ENCODE data around the gene TUSC2. TPM values are rescaled to one million over a fixed set of nuclear protein-coding genes. Genes with fewer than 3 reads are reported as not detected.

The TUSC2 gene
- total RNA-seq, 1 donor from 2014 or later, result 32.9 TPM

DNA sequence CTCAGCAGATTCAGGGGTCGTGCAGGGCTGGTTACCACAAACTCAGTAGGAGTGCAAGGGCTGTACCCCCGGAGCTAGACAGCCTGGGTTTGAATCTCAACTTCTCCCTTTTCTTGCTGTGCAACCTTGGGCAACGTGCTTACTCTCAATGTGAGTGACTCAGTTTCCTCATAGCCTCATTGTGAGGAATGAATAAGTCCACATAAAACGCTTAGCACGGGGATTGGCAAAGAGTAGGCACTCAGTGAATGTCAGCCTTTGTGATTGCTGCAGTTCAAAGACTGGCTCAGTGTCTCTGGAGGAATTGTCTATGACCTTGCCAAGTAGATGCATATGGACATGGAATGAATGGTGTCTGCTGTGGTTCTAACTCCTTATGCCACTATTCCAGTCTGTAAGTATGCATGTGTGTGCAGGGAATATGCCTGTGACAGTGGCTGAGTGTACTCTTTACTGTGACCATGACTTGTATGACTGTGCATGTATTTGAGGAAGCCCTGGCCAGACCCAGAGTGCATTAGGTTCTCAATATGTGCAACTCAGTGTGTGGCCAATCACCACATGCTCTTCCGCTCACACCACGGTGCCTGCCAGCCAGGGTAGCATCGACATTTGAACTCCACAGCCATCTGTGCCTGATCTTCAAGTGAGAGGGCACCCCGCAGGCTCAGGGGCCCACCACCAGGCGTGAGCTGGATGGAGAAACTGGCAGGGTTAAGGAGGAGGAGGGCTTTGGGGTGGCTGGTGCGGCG is 27.9 kb downstream of the TUSC2 start:
- no peaks in the 10 kb centered on the region for H3K27me3 ChIP-seq (ENCODE audit: low read depth)
- DNase-seq, result peak; percentile 24
- H3K9me3 ChIP-seq (replicated peaks), result no peaks in the 10 kb centered on the region
- H3K4me3 ChIP-seq, result peak overlapping the region; percentile 77
- TF ChIP-seq, protein P1, sequence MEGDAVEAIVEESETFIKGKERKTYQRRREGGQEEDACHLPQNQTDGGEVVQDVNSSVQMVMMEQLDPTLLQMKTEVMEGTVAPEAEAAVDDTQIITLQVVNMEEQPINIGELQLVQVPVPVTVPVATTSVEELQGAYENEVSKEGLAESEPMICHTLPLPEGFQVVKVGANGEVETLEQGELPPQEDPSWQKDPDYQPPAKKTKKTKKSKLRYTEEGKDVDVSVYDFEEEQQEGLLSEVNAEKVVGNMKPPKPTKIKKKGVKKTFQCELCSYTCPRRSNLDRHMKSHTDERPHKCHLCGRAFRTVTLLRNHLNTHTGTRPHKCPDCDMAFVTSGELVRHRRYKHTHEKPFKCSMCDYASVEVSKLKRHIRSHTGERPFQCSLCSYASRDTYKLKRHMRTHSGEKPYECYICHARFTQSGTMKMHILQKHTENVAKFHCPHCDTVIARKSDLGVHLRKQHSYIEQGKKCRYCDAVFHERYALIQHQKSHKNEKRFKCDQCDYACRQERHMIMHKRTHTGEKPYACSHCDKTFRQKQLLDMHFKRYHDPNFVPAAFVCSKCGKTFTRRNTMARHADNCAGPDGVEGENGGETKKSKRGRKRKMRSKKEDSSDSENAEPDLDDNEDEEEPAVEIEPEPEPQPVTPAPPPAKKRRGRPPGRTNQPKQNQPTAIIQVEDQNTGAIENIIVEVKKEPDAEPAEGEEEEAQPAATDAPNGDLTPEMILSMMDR (IDR thresholded peaks at IDR 0.05; ENCODE audit: borderline replicate concordance), result no peak
- H3K27ac ChIP-seq (replicated peaks), result peak overlapping the region; percentile 97
- intact Hi-C loops (cut with micrococcal nuclease), result no loop called here
- peaks cover 58% of the 10 kb centered on the region for H3K4me1 ChIP-seq
- H3K36me3 ChIP-seq, result peaks cover 10% of the 10 kb centered on the region

DNA sequence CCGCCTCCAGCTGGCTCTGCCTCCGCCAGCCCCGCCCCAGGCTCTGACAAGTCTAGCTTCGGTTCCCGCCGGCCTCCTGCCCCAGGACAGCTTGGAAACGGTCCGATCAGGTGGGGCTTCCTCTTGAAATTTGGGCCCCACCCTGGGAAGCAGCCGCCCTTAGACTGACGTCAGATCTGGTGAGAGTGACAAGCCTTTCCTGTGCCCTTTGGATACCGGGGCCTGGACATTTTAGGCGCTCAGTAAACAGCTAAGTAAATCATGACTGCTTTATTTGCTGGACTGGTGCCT is 28.4 kb downstream of the TUSC2 start:
- Histone ChIP-seq H3K27me3 (ENCODE audit: low read depth) (no peaks in the 10 kb centered on the region), H3K9me3 (replicated peaks) (no peaks in the 10 kb centered on the region), H3K27ac (replicated peaks) (peak overlapping the region; percentile 97), H3K4me1 (peaks cover 58% of the 10 kb centered on the region), H3K4me3 (peak overlapping the region; percentile 77), H3K36me3 (peaks cover 10% of the 10 kb centered on the region)
- TF ChIP-seq, protein P1 (IDR thresholded peaks at IDR 0.05; ENCODE audit: borderline replicate concordance), result no peak
- DNase-seq, result no peak
- intact Hi-C loops (cut with micrococcal nuclease), result no loop called here

- peaks cover 10% of the 10 kb centered on the region for H3K36me3 ChIP-seq
- no peaks in the 10 kb centered on the region for H3K9me3 ChIP-seq (replicated peaks)
- H3K4me3 ChIP-seq, result peak within 1 kb of the TSS; percentile 77
- DNase-seq, result peak; percentile 99
- H3K4me1 ChIP-seq, result peaks cover 58% of the 10 kb centered on the region
- H3K27ac ChIP-seq (replicated peaks), result peak within 1 kb of the TSS; percentile 97
- TF ChIP-seq, protein P1 (IDR thresholded peaks at IDR 0.05; ENCODE audit: borderline replicate concordance), result peak; percentile 58
- intact Hi-C loops (cut with micrococcal nuclease), result no loop called here
- no peaks in the 10 kb centered on the region for H3K27me3 ChIP-seq (ENCODE audit: low read depth)
Measured at GRCh38 chr3:50298836-50299637, 29.0 kb downstream of the TUSC2 start, which contains the start of the genes HYAL3 and NAA80. Gene HYAL3 (minus strand): TSS chr3:50299405. CDS start chr3:50295602, 3,803 bp downstream. Gene NAA80 (minus strand): TSS chr3:50299405. CDS start chr3:50297463, 1,942 bp downstream.

GRCh38 chr3:50297896-50298725 is 29.9 kb downstream of the TUSC2 start:
- H3K4me3 ChIP-seq, result peak overlapping the region; percentile 77
- H3K9me3 ChIP-seq (replicated peaks), result no peaks in the 10 kb centered on the region
- H3K36me3 ChIP-seq, result peaks cover 10% of the 10 kb centered on the region
- no peaks in the 10 kb centered on the region for H3K27me3 ChIP-seq (ENCODE audit: low read depth)
- intact Hi-C loops (cut with micrococcal nuclease), result no loop called here
- TF ChIP-seq, protein P1 (IDR thresholded peaks at IDR 0.05; ENCODE audit: borderline replicate concordance), result peak; percentile 21
- DNase-seq, result peak; percentile 16
- peak overlapping the region; percentile 97 for H3K27ac ChIP-seq (replicated peaks)
- H3K4me1 ChIP-seq, result peaks cover 56% of the 10 kb centered on the region

DNA sequence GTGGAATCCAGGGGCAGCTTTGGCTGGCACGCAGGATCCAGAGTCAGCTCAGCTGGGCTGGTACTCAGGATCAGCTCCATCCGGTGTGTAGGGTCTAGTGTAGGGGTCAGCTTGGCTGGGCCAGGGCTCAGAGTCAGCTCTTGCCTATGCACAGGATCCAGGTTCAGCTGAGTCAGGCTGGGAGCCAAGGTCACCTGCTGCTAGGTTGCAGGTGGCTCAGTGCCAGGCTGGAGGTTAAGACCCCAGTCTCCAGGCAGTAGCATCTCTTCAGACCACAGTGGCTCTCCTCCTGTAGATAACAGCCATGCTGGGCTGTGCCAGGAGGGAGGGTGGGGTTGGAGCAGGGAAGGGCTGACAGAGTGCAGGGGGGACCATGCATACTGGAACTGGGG is 30.6 kb downstream of the TUSC2 start:
- Histone ChIP-seq H3K9me3 (replicated peaks) (no peaks in the 10 kb centered on the region), H3K27ac (replicated peaks) (peak overlapping the region; percentile 97), H3K4me1 (peaks cover 55% of the 10 kb centered on the region), H3K27me3 (ENCODE audit: low read depth) (no peaks in the 10 kb centered on the region), H3K4me3 (no peak overlapping the region), H3K36me3 (peaks cover 10% of the 10 kb centered on the region)
- DNase-seq, result peak; percentile 19
- TF ChIP-seq, protein P1 (IDR thresholded peaks at IDR 0.05; ENCODE audit: borderline replicate concordance), result no peak
- intact Hi-C loops (cut with micrococcal nuclease), result no loop called here
